Activated CD8-positive, alpha-beta memory T cell treated with anti-CD3 and anti-CD28 coated beads, Interleukin-2, amount 10 ng/mL, durations not matched to agents 7 days and 5 days (primary cell): ENCODE data around the gene PHLDB1. TPM values are rescaled to one million over a fixed set of nuclear protein-coding genes. Genes with fewer than 3 reads are reported as not detected.
"Not testable (repeated sequence)": the region's sequence is repeated elsewhere in the genome, so short reads cannot be mapped to it uniquely, and the experiment has no call there.

Experiments
- ATAC-seq: fragments of 150-1000 bp; cut with Tn5 transposase; one replicate; pipeline ENCODE4 v1.10.0; 2021; ENCODE audit warnings: moderate library complexity
- CTCF ChIA-PET: fragments of 350-600 bp; sonication (Branson Sonifier 250); formaldehyde crosslinking; loops from one replicate; lab custom pipeline; 2021; ENCODE audit warnings: antibody characterized with exemption; lab: Charles Lee
- DNase-seq: peaks from one replicate; pipeline ENCODE4 v3.0.0-alpha.2; 2020
- H3K27ac Mint-ChIP-seq: one replicate; pipeline ENCODE4 v1.8.0; 2021; ENCODE audit warnings: mild to moderate bottlenecking, mixed read lengths
- H3K27me3 Mint-ChIP-seq: one replicate; pipeline ENCODE4 v1.8.0; 2021; ENCODE audit warnings: mixed read lengths
- H3K36me3 Mint-ChIP-seq: one replicate; pipeline ENCODE4 v1.8.0; 2021; ENCODE audit warnings: mild to moderate bottlenecking, mixed read lengths
- H3K4me1 Mint-ChIP-seq: one replicate; pipeline ENCODE4 v1.8.0; 2021; ENCODE audit warnings: mixed read lengths
- H3K4me3 Mint-ChIP-seq: one replicate; pipeline ENCODE4 v1.8.0; 2021; ENCODE audit warnings: mild to moderate bottlenecking, moderate library complexity, mixed read lengths
- H3K9me3 Mint-ChIP-seq: one replicate; pipeline ENCODE4 v1.8.0; 2022; ENCODE audit warnings: low read depth, mixed read lengths
- total RNA-seq, 2 experiments: library from RNA; stranded (reverse); gene quantifications; one replicate each; pipeline ENCODE4 v1.2.3, GENCODE V29; 2021

Gene PHLDB1
- total RNA-seq, 2 experiments from 2014 or later: 0.91 to 1.3 TPM

GRCh38 chr11:118609380-118610224 is 2.2 kb downstream of the PHLDB1 start:
- no peaks in the 10 kb centered on the region for H3K36me3 Mint-ChIP-seq
- peak; percentile 7 for ATAC-seq
- H3K27ac Mint-ChIP-seq: no peak overlapping the region
- DNase-seq: no peak
- peak overlapping the region; percentile 64 for H3K4me3 Mint-ChIP-seq
- peaks cover 24% of the 10 kb centered on the region for H3K4me1 Mint-ChIP-seq
- CTCF ChIA-PET: interaction anchor here (1.2 to 6.6 kb wide), 6 partner anchors 10 to 50 kb away, joined by 3 to 75 read pairs (median 8); partner anchors contain the start of gene ARCN1
- no peaks in the 10 kb centered on the region for H3K9me3 Mint-ChIP-seq
- peaks cover 30% of the 10 kb centered on the region for H3K27me3 Mint-ChIP-seq

GRCh38 chr11:118610225-118610772 is 2.9 kb downstream of the PHLDB1 start:
- no peaks in the 10 kb centered on the region for H3K9me3 Mint-ChIP-seq
- no peak overlapping the region for H3K27ac Mint-ChIP-seq
- peak overlapping the region; percentile 64 for H3K4me3 Mint-ChIP-seq
- DNase-seq (no peak), ATAC-seq (no peak)
- CTCF ChIA-PET: interaction anchor here (1.2 to 6.6 kb wide), 5 partner anchors 10 to 49 kb away, joined by 3 to 75 read pairs (median 11); partner anchors contain the start of gene ARCN1
- peaks cover 24% of the 10 kb centered on the region for H3K4me1 Mint-ChIP-seq
- peaks cover 30% of the 10 kb centered on the region for H3K27me3 Mint-ChIP-seq
- H3K36me3 Mint-ChIP-seq: no peaks in the 10 kb centered on the region

GRCh38 chr11:118610773-118611432 is 3.5 kb downstream of the PHLDB1 start:
- Mint-ChIP-seq H3K9me3 (no peaks in the 10 kb centered on the region), H3K27me3 (peaks cover 30% of the 10 kb centered on the region), H3K4me1 (peaks cover 24% of the 10 kb centered on the region), H3K36me3 (no peaks in the 10 kb centered on the region), H3K4me3 (peak overlapping the region; percentile 30), H3K27ac (no peak overlapping the region)
- peak; percentile 84 for DNase-seq
- ATAC-seq: peak; percentile 71
- CTCF ChIA-PET: interaction anchor here (1.0 to 6.6 kb wide), 9 partner anchors 8 to 49 kb away, joined by 3 to 75 read pairs (median 4); no protein-coding TSS in a partner anchor

GRCh38 chr11:118611433-118611795 is 4.0 kb downstream of the PHLDB1 start:
- DNase-seq, H3K9me3 Mint-ChIP-seq: not testable (repeated sequence)
- peaks cover 24% of the 10 kb centered on the region for H3K4me1 Mint-ChIP-seq

GRCh38 chr11:118612378-118612777 is 5.0 kb downstream of the PHLDB1 start:
- Mint-ChIP-seq H3K27ac (no peak overlapping the region), H3K9me3 (no peaks in the 10 kb centered on the region), H3K4me1 (peaks cover 24% of the 10 kb centered on the region), H3K27me3 (peaks cover 21% of the 10 kb centered on the region), H3K4me3 (no peak overlapping the region), H3K36me3 (no peaks in the 10 kb centered on the region)
- ATAC-seq: no peak
- DNase-seq: no peak
- CTCF ChIA-PET: interaction anchor here (1.0 to 6.6 kb wide), 6 partner anchors 9 to 49 kb away, joined by 3 to 75 read pairs (median 4); no protein-coding TSS in a partner anchor

More at GRCh38 chr11:118611433-118611795, 4.0 kb downstream of the PHLDB1 start:
- not testable (repeated sequence) for ATAC-seq, H3K27ac Mint-ChIP-seq, H3K36me3 Mint-ChIP-seq
- peaks cover 26% of the 10 kb centered on the region for H3K27me3 Mint-ChIP-seq
- CTCF ChIA-PET: interaction anchor here (1.0 to 6.6 kb wide), 8 partner anchors 8 to 48 kb away, joined by 3 to 75 read pairs (median 4); no protein-coding TSS in a partner anchor
- peak overlapping the region; percentile 15 for H3K4me3 Mint-ChIP-seq

- no peak for DNase-seq
- Mint-ChIP-seq H3K36me3 (no peaks in the 10 kb centered on the region), H3K27ac (no peak overlapping the region), H3K4me1 (peaks cover 10% of the 10 kb centered on the region), H3K4me3 (no peak overlapping the region), H3K27me3 (peaks cover 10% of the 10 kb centered on the region), H3K9me3 (no peaks in the 10 kb centered on the region)
- ATAC-seq: no peak
- CTCF ChIA-PET: interaction anchor here (1.0 to 6.6 kb wide), 2 partner anchors 20 to 23 kb away, joined by 4 to 75 read pairs; no protein-coding TSS in a partner anchor
Measured at GRCh38 chr11:118614511-118614910, 7.1 kb downstream of the PHLDB1 start.

- H3K4me1 Mint-ChIP-seq: peaks cover 7% of the 10 kb centered on the region
Measured at GRCh38 chr11:118615282-118615975, 8.0 kb downstream of the PHLDB1 start.

GRCh38 chr11:118615976-118616371 is 8.6 kb downstream of the PHLDB1 start:
- Mint-ChIP-seq H3K36me3 (no peaks in the 10 kb centered on the region), H3K4me1 (peaks cover 9% of the 10 kb centered on the region), H3K27me3 (peaks cover 14% of the 10 kb centered on the region), H3K4me3 (no peak overlapping the region), H3K9me3 (no peaks in the 10 kb centered on the region), H3K27ac (no peak overlapping the region)
- DNase-seq (no peak), ATAC-seq (no peak)
- CTCF ChIA-PET: interaction anchor here (1.3 kb wide), 1 partner anchor 80 kb away, joined by 3 read pairs; no protein-coding TSS in a partner anchor

More at GRCh38 chr11:118615282-118615975, 8.0 kb downstream of the PHLDB1 start:
- ATAC-seq: no peak
- no peak for DNase-seq
- Mint-ChIP-seq H3K27ac (no peak overlapping the region), H3K4me3 (no peak overlapping the region), H3K27me3 (peaks cover 8% of the 10 kb centered on the region), H3K36me3 (no peaks in the 10 kb centered on the region), H3K9me3 (no peaks in the 10 kb centered on the region)
- CTCF ChIA-PET: no interaction called here

- ATAC-seq (no peak), DNase-seq (no peak)
- CTCF ChIA-PET: interaction anchor here (5.3 kb wide), 1 partner anchor 8 kb away, joined by 20 read pairs; no protein-coding TSS in a partner anchor
- Mint-ChIP-seq H3K4me3 (no peak overlapping the region), H3K27me3 (peaks cover 22% of the 10 kb centered on the region), H3K4me1 (peaks cover 6% of the 10 kb centered on the region), H3K27ac (no peak overlapping the region), H3K9me3 (no peaks in the 10 kb centered on the region), H3K36me3 (no peaks in the 10 kb centered on the region)
Measured at GRCh38 chr11:118618115-118618990, 10.9 kb downstream of the PHLDB1 start.

- H3K36me3 Mint-ChIP-seq: no peaks in the 10 kb centered on the region
- H3K27ac Mint-ChIP-seq: no peak overlapping the region
- peaks cover 22% of the 10 kb centered on the region for H3K27me3 Mint-ChIP-seq
- DNase-seq (no peak), ATAC-seq (no peak)
- CTCF ChIA-PET: interaction anchor here (1.4 to 5.3 kb wide), 2 partner anchors 9 to 13 kb away, joined by 3 to 20 read pairs; no protein-coding TSS in a partner anchor
- H3K4me3 Mint-ChIP-seq: no peak overlapping the region
- peaks cover 6% of the 10 kb centered on the region for H3K4me1 Mint-ChIP-seq
- H3K9me3 Mint-ChIP-seq: no peaks in the 10 kb centered on the region
Measured at GRCh38 chr11:118618991-118619375, 11.6 kb downstream of the PHLDB1 start.

GRCh38 chr11:118619444-118620197 is 12.2 kb downstream of the PHLDB1 start:
- CTCF ChIA-PET: interaction anchor here (1.4 to 5.3 kb wide), 2 partner anchors 10 to 13 kb away, joined by 3 to 20 read pairs; no protein-coding TSS in a partner anchor
- no peaks in the 10 kb centered on the region for H3K36me3 Mint-ChIP-seq
- DNase-seq: no peak
- H3K4me3 Mint-ChIP-seq: no peak overlapping the region
- H3K27ac Mint-ChIP-seq: no peak overlapping the region
- no peak for ATAC-seq
- peaks cover 6% of the 10 kb centered on the region for H3K4me1 Mint-ChIP-seq
- H3K27me3 Mint-ChIP-seq: peaks cover 22% of the 10 kb centered on the region
- H3K9me3 Mint-ChIP-seq: no peaks in the 10 kb centered on the region
